Right lobe of liver (tissue), 4 donors: ENCODE data around the gene MAGEB17.

Experiments
- POLR2A ChIP-seq: fragments of 450-650 bp; IDR thresholded peaks from one replicate; pipeline ENCODE4 v1.6.1; 2017; ENCODE audit warnings: antibody characterized with exemption, mild to moderate bottlenecking
- TF ChIP-seq, protein P1 (sequence below), 4 donors: fragments of 200-600 bp in 3 of 4; fragments of 450-650 bp in 1 of 4; IDR thresholded peaks; one replicate each; pipeline versions ENCODE4 v1.5.1 to v1.8.0; 2016 to 2022; ENCODE audit warnings: antibody characterized with exemption in 4 of 4, mild to moderate bottlenecking in 2 of 4
- donor health status: DM: no; HTN: no; CAD: no.
- donor health status: DM: no; HTN: no; CAD: no.
- donor health status: DM: no; HTN: yes; CAD: no.

DNA sequence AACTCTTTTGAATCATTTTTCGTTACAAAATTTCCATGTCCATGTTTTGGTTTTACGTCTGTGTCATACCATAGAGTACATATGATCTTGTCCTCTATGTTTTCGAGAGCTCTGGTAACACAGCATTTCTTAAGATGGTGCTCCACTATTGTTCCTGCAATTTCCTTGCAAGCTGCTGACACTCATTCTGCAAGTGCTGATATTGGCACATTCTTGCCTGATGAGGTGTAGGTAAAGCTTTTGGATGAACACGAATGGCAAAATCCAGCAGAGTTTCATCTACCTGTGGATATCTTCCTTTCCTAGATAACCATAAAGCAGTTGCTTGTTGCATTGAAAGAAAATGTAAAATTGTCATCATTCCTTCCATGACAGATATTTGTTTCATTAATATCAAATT, 41.3 kb downstream of the MAGEB17 start:
- TF ChIP-seq POLR2A, result no peak
- TF ChIP-seq, protein P1, sequence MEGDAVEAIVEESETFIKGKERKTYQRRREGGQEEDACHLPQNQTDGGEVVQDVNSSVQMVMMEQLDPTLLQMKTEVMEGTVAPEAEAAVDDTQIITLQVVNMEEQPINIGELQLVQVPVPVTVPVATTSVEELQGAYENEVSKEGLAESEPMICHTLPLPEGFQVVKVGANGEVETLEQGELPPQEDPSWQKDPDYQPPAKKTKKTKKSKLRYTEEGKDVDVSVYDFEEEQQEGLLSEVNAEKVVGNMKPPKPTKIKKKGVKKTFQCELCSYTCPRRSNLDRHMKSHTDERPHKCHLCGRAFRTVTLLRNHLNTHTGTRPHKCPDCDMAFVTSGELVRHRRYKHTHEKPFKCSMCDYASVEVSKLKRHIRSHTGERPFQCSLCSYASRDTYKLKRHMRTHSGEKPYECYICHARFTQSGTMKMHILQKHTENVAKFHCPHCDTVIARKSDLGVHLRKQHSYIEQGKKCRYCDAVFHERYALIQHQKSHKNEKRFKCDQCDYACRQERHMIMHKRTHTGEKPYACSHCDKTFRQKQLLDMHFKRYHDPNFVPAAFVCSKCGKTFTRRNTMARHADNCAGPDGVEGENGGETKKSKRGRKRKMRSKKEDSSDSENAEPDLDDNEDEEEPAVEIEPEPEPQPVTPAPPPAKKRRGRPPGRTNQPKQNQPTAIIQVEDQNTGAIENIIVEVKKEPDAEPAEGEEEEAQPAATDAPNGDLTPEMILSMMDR (IDR thresholded peaks at IDR 0.05), result no peak
